SK-MEL-5 (cell line): ENCODE measurements around the gene SDR39U1. TPM values are rescaled to one million over a fixed set of nuclear protein-coding genes. Genes with fewer than 3 reads are reported as not detected.

Experiments
- DNase-seq: peaks from one replicate; pipeline ENCODE4 v3.0.0-alpha.2; 2016; ENCODE audit warnings: low read depth, low spot score
- in situ Hi-C: cut with HindIII; loops from 2 replicates; pipeline ENCODE4 v1.10.0; 2016; ENCODE audit warnings: low sequenced_read_pairs, high pct_unique_total_duplicates, low pct_unique_long_range_greater_than_20kb
- total RNA-seq: library from RNA; depleted of rRNA; stranded (reverse); fragments of >200 nt; shearing (Covaris generic); gene quantifications from 2 replicates; pipeline ENCODE4 v1.2.3, GENCODE V29; 2014

SDR39U1 gene
- total RNA-seq, 1 experiment from 2014 or later: 6.2 TPM

- no peak for DNase-seq
- in situ Hi-C loops: no loop called here
These were observed 24.1 kb downstream of the SDR39U1 start for GRCh38 chr14:24418492-24418873.

GRCh38 chr14:24417832-24418491 lies 24.6 kb downstream of the SDR39U1 start:
- no peak for DNase-seq
- in situ Hi-C loops: no loop called here

GRCh38 chr14:24416932-24417619 lies 25.5 kb downstream of the SDR39U1 start:
- DNase-seq: no peak
- in situ Hi-C loops: no loop called here

GRCh38 chr14:24416254-24416931 lies 26.2 kb downstream of the SDR39U1 start:
- DNase-seq: no peak
- in situ Hi-C loops: no loop called here

- in situ Hi-C loops: no loop called here
- DNase-seq: no peak
These were observed 26.9 kb downstream of the SDR39U1 start for GRCh38 chr14:24415421-24416253.

- in situ Hi-C loops: no loop called here
- DNase-seq: no peak
These were observed 27.7 kb downstream of the SDR39U1 start for GRCh38 chr14:24414732-24415420.

GRCh38 chr14:24414077-24414476 lies 28.5 kb downstream of the SDR39U1 start:
- no peak for DNase-seq
- in situ Hi-C loops: no loop called here

- in situ Hi-C loops: no loop called here
- peak; percentile 71 for DNase-seq
These were observed 30.9 kb downstream of the SDR39U1 start for GRCh38 chr14:24411443-24412389.

- in situ Hi-C loops: no loop called here
- DNase-seq: no peak
These were observed 32.6 kb downstream of the SDR39U1 start for GRCh38 chr14:24409956-24410355.

GRCh38 chr14:24409192-24409591 lies 33.4 kb downstream of the SDR39U1 start:
- DNase-seq: no peak
- in situ Hi-C loops: no loop called here

GRCh38 chr14:24408764-24409163 lies 33.8 kb downstream of the SDR39U1 start:
- in situ Hi-C loops: no loop called here
- DNase-seq: no peak

GRCh38 chr14:24407608-24408325 lies 34.8 kb downstream of the SDR39U1 start:
- in situ Hi-C loops: no loop called here
- no peak for DNase-seq

- DNase-seq: no peak
- in situ Hi-C loops: no loop called here
These were observed 36.2 kb downstream of the SDR39U1 start for GRCh38 chr14:24406416-24406815.

- in situ Hi-C loops: no loop called here
- no peak for DNase-seq
These were observed 37.8 kb downstream of the SDR39U1 start for GRCh38 chr14:24404814-24405213.

GRCh38 chr14:24403294-24403998 lies 39.1 kb downstream of the SDR39U1 start:
- in situ Hi-C loops: no loop called here
- DNase-seq: no peak
